ENCODE results near the gene ARID3A.

The ARID3A gene

DNA sequence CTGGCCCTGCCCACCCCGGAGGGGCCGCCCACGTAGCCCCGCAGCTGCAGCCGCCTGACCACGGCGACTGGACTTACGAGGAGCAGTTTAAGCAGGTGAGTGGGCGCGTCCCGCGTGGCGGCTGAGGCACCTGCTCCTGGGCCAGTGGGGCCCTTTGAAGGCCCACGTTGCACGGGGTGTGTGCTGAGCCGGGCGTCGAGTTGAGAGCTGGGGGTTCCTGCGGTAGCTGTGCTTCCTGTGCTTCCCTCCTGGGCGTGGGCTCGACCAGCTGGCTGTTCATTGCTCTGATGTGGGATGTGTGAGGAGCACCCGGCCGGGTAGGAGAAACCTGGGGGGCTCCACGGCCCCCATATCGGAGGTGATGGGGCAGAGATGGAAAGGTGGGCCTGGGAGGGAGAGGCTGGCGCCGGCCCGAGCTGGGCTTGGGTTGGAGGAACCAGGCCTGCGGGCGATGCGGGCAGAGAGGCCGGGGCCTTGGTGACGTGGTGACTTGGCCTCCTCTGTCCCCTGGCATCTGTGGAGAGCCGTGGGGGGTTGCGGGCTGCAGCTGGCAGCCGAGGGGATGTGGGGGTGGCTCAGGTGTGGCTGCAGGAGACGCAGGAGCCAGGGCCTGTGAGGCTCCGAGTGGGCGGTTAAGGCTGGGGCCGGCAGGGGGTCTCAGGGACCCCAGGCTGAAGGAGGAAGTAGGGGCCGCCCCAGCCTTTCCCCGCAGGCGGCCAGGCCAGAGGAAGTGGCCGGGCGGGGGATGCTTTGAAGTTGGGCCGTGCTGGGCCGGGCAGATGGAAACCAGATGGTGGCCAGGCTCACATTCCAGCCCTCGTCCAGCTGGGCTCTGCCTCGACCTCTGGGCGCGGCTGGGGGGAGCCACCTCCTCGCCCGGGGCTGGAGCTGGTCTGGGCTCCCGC lies 7.1 kb downstream of the ARID3A start:
- DNase-seq (ENCODE audit: low read depth), result no peak

- no peak for DNase-seq (ENCODE audit: low read depth)
These were observed 7.7 kb downstream of the ARID3A start for GRCh38 chr19:933553-933882.

DNA sequence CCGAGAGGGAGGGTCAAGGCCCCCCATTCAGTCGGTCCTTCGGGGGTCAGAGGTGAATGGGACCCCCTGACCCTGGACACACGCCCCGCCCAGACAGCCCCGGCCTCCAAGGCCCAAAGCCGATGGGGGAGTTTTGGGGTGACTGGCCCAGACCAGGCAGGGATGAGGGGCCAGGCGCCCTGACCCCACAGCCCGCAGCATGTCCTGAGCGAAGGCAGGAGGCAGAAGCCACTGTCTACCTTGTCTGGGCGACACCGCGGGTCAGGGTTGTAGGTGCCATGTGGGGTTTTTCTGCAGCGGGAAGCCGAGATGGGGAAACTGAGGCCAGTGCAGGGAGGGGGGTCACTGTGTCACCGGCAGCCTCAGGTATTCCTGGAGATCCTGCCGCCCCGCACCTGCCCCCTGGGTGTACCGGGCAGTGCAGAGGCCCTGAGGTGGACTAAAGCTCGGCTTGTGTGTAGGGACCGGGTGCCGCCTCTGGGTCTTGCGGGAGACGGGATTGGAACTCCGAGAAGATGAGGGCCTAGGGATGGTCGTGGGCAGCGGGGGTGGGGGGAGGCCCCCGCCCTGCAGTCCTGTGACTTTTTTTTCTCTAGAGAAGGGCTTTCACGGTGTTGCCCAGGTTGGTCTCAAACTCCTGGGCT lies 8.5 kb downstream of the ARID3A start:
- DNase-seq (ENCODE audit: low read depth), result no peak

DNA sequence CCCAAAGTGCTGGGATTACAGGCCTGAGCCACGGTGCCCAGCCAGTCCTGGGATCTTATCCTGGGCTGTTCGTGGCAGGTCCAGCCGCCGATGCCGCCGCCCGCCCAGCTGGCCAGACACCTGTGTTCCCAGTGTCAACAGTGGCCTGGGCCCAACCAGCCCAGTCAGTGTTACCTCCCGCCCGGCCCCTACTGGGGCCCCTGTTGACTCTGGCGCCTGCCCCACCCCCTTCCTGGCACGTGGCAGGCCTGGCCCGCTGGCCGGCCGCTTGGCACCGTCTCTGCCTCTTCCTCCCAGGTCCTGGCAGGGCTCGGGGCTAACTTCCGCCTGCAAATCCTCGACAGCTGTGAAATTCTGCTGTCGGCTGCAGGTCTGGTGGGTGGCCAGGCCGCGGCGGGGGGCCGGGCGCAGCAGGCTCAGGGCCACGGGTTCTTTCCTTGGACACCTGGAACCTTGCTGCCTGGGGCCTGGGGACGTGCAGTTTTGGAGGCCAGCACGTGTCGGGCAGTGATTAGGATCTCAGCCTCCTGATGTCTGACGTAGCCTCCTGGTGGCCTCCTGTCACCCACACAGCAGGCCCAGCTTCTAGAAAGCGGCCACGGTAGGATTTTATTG lies 9.1 kb downstream of the ARID3A start:
- no peak for DNase-seq (ENCODE audit: low read depth)

GRCh38 chr19:936175-936546 lies 10.3 kb downstream of the ARID3A start:
- DNase-seq (ENCODE audit: low read depth), result no peak

GRCh38 chr19:937259-937694 lies 11.4 kb downstream of the ARID3A start:
- no peak for DNase-seq (ENCODE audit: low read depth)

- no peak for DNase-seq (ENCODE audit: low read depth)
These were observed 12.5 kb downstream of the ARID3A start for GRCh38 chr19:938233-938923.

DNA sequence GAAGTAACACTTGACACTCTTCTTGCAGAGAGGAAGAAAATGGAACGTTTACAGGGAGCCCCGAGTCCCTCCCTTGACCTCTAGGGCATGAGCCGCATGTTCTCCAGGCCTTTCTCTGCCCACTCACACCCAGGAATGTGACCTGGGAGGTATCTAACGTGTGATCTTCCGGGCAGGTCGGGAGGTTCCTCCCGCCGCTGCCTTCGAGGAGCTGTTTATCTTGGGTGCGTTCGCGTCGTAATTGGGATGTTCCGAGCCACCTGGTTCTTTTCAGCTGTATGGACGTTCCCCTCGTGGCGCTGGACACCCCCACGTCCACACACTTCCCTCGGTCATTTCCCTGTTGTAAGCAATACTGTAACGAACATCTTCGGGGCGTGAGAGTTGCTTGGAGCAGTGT lies 13.6 kb downstream of the ARID3A start:
- no peak for DNase-seq (ENCODE audit: low read depth)

DNA sequence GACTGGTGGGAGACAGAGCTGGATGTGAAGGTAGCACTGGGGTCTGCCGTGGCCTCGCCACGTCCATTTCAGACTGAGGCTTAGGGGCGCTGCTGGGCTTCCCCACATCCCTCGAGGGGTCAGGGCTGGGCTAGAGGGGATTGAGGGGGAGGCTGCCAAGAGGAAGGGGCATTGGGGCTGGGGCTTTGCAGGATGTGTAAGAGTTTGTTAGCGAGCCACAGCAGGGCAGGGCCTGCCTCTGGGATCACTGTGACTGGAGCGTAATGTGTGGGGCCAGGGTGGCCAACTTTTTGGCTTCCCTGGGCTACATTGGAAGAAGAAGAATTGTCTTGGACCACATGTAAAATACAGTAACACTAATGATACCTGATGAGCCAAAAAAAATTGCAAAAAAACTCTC lies 14.1 kb downstream of the ARID3A start:
- DNase-seq (ENCODE audit: low read depth), result no peak

GRCh38 chr19:940591-941291 lies 14.9 kb downstream of the ARID3A start:
- DNase-seq (ENCODE audit: low read depth), result no peak

- no peak for DNase-seq (ENCODE audit: low read depth)
These were observed 15.7 kb downstream of the ARID3A start for GRCh38 chr19:941292-942132.

DNA sequence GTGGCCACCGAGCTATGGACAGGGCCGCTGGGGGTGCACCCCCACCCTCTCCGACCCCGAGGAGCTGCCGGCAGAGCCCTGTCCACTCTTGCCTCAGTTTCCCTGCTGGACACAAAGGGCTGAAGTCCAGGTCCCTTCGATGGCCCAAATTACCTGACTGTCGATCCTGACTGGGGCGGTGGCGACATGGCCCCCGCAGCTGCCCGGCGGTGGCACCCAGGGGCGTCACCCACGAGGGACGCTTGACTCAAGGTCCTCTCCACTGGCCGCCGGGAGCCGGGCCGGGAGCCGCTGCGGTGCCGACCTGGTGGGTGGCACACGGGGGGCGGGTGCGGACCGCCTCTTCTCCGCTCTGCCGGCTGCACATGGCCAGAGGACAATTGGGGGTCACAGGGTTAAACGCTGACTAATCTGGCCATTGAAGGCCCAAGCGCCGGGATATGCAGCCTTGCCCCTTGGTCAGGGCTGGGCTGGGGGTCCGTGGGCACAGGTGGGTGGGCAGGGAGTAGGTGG lies 16.4 kb downstream of the ARID3A start:
- no peak for DNase-seq (ENCODE audit: low read depth)

- DNase-seq (ENCODE audit: low read depth), result no peak
These were observed 17.8 kb downstream of the ARID3A start for GRCh38 chr19:943551-944170.

DNA sequence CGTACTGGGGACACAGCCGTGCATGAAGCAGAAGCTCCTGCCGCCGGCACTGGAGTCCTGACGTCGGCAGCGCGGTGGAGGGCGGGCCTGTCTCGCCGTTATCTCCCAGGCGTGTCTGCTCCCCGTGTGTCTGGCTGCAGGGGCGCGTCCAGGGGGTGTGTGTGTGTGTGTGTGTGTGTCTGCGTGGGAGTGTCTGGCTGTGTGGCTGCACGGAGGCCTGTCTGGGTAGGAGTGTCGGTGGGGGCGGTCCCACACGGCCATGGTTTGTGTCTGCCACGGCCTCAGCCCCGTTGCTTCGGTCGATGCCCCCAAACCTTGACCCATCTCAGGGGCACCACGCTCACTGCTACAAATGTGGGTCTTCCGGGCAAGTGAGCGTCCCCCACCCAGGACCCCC lies 18.3 kb downstream of the ARID3A start:
- DNase-seq (ENCODE audit: low read depth), result peak; percentile 90

DNA sequence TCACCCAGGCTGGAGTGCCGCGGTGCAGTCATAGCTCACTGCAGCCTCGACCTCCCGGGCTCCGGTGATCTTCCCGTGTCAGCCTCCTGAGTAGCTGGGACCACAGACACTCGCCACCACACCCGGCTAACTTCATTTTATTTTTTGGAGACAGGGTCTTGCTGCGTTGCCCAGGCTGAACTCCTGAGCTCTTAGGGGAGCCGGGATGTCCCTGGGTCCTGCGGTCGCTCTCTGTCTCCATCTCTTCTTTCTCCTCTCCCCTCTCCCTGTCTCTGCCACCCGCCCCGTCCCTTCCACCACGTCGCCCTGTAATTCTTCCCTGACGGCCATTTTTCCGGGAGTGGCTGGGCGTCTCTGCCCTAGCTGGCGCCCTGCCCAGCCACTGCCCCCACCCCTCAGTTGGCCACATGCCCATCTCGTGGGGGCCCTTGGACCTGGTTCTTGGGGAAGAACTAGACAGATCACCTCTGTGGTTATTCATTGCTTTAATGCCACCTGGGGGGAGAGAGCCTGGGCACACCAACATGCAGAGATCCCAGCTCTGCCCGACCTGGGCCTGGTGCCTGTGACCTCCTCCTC lies 18.9 kb downstream of the ARID3A start:
- DNase-seq (ENCODE audit: low read depth), result no peak

DNA sequence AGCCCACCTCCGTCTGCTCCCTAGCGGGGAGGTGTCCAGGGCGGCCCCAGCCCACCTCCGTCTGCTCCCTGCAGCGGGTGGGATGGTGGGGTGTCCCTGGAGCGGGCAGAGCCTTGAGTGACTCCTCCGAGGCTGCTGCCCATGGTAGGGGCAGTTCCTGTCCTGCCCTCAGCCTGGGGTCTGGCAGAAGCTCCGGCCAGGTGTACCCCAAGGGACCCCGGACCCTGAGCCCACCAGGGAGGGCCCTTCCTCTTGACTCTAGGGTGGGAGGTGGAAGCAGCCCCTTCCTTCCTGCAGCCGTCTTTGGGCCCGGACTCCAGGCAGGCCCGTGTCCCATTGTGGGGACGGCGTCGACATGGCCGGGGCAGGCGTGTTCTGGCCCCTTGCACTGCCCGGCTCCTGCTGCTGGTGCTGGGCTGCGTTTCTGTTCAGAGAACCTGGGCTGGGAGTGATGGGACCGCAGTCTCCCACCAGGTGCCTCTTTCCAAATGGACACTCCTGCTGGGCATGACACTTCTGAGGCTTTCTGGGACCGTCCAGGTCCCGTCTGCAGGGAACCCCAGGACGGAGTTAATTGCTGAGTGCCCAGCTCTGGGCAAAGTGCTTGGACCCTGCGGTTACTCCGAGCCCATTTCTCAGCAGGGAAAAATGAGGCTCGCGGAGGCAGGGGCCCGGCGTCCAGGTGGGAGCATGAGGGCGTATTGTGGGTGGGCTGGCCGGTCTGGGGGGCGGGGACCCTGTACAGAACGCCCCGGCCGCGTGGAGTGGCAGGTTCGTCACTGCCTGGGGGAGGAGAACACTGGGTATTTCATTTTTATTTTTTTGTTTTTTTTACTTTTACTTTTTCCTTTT lies 19.8 kb downstream of the ARID3A start:
- DNase-seq (ENCODE audit: low read depth), result no peak

DNA sequence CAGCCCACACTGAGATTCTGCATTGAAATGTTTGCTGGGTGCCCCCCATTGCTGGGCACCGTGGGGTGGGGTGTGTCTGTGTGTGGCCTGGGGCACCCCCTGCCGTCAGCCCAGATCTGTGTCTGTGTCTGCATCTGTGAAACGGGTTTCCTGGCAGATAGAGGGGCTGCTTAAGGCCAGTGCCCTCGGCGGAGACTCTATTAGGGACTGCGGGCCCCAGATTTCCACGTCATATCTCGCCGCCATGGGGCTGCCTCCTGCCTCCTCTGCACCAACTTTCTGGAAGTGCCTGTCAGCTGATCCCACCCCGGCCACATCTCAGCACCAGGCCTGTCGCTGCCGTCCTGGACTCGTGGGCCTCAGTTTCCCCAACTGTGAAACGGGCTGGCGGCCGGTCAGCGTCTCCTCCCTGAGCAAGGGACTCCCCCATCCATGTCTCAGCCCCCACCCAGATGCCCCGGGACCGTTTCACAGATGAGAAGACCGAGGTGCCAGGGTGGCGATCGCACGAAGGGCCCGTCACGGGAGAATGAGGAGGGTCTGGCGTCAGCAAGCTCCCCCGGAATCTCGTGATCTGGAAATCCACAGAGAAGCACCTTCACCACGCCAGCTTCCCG lies 21.4 kb downstream of the ARID3A start:
- DNase-seq (ENCODE audit: low read depth), result no peak

DNA sequence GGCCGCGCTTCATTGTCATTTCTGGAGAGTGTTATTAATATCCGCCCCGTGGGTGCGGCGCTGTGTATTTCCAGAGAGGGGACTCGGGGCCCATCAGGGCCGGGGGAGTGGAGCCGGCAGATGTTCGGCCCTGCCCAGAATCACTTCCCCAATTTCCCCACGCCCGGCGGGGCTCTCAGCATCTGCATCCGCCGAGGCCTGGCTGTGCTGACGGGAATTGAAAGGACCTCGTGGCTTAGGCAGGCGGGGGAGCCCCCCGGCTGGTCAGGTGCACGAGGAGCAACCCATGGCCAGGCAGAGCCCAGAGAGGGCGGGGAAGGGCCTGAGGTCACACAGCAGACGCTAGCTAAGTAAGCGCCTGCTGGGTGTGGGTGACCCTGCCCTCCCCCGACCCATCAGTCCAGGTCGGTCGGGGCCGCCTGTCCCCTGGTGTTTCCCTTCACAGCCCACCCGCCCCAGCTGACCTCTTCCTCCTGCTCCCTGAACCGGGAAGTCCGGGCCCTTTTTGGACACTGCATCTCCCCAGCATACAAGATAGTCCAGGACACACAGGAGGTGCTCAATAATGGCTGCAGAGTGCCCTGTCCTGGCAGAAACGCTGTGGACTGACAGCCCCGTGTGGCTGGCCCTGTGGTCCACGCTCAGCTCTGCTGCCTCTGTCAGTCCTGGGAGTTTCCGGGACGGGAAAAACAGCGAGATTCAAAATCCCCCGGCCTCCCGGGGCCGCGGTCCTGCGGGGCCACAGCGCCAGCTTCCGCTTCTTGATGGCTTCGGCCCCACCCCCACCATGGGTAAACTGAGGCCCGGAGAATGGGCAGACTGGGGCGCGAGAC lies 22.1 kb downstream of the ARID3A start:
- no peak for DNase-seq (ENCODE audit: low read depth)
